GM18858 (cell line): Measurements from ENCODE around the gene CRYBA4.
A peak's percentile ranks its signal among the peaks of the same experiment; 100 is the strongest.

Source experiments
- ATAC-seq: cut with Tn5 transposase; IDR thresholded peaks from one replicate; pipeline ENCODE4 v1.9.1; 2021; ENCODE audit not compliant: unreplicated experiment

CRYBA4 gene

GRCh38 chr22:26658671-26659478, 37.1 kb downstream of the CRYBA4 start:
- ATAC-seq: no peak

DNA sequence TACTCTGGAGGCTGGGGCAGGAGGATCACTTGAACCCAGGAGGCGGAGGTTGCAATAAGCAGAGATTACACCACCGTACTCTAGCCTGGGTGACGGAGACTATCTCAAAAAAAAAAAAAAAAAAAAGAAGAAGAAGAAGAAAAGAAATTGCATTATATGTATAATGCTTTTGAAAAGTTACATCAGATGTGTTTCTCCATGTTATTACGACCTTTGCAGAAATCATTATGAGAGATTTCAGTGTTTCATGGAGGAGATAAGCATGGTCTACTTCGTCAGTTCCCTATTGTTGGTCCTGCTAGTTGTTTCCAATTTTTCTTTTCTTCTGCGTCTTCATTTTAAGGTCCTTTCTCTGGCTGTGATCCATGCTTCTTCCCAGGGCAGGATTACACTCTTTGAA, 38.6 kb downstream of the CRYBA4 start:
- ATAC-seq: no peak

GRCh38 chr22:26660961-26661578, 39.3 kb downstream of the CRYBA4 start:
- no peak for ATAC-seq

- no peak for ATAC-seq
Measured at GRCh38 chr22:26662160-26662559, 40.4 kb downstream of the CRYBA4 start.

GRCh38 chr22:26663374-26663923, 41.7 kb downstream of the CRYBA4 start:
- ATAC-seq: no peak

- ATAC-seq: no peak
Measured at GRCh38 chr22:26665813-26666231, 44.1 kb downstream of the CRYBA4 start.

DNA sequence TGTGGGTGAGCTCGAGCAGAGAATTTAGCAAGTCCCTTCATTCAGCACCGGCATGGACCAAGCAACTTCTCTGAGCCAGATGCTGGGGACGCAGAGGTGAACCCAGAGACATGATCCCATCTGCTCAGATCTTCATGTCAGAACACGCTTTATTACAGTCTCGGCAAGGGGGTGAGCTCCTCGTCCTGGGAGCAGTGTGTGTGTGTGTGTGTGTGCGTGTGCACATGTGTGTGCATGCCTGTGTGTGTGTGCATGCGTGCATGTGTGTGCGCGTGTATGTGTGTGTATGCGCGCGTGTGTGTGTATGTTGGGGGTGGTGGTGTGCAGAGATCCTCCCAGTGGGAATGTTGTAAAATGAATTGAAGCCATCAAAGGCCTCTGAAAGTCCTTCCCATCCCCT, 45.4 kb downstream of the CRYBA4 start:
- ATAC-seq: no peak

DNA sequence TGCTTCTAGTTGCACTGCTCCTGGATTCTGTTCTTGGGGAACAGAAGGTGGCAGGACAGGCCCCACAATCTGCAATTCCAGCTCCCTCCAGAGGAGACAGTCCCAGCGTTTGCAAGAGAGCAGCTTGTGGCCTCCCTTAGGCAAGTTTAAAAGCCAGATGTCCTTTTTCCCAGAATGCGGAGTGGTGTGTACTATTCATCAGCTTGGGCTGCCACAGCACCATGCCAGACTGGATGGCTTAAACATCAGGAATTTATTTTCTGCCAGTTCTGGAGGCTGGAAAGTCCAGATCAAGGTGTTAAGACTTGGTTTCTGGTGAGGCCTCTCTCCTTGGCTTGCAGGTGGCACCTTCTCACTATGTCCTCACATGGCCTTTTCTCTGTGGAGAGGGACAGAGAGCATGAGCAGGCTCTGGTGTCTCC, 47.3 kb downstream of the CRYBA4 start:
- no peak for ATAC-seq

- ATAC-seq: no peak
Measured at GRCh38 chr22:26670459-26670858, 48.7 kb downstream of the CRYBA4 start.

- ATAC-seq: no peak
Measured at GRCh38 chr22:26671317-26672059, 49.7 kb downstream of the CRYBA4 start.

GRCh38 chr22:26672060-26672471, 50.3 kb downstream of the CRYBA4 start:
- ATAC-seq: peak; percentile 7

DNA sequence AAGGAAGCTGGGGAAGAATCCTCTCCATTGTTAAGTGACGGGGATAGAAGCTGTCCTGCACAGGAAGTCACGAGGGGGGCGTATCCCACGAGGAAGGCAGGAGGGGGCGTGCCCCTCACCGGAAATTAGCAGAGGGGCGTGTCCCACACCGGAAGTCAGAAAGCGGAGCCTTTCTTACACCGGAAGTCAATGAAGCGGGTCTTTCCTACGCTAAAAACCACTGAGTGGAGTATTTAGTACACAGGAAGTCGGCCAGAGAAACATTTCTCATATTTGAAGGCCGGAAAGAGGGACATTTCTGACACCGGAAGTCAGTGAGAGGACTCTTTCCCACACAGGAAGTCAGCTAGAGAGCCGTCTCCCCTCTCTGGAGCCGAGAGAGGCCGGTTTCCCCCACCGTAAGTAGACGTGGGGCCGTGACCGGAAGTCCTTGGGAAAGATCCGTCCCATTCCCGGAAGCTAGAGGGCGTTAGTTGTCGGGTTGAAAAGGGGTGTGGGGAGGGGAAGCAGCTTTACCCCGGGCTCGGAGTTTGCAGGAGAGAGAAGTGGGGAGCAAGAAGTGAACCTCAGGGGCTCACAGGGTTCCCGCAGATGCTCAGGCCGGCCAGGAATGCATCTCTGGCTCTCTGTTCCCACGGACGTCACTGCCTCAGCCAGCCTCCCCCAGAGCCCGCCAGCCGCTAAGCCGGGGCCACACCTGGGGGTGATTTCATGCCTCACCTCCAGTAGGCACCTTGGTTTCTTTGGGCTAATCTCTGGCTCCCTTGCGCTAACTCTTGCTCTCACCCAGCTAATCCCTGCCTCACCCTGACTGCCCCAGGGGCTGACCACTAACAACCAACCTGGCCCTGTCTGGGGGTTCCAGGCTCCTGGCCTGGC, 51.1 kb downstream of the CRYBA4 start:
- ATAC-seq: peak; percentile 53

GRCh38 chr22:26673486-26673885, 51.7 kb downstream of the CRYBA4 start:
- ATAC-seq: no peak

DNA sequence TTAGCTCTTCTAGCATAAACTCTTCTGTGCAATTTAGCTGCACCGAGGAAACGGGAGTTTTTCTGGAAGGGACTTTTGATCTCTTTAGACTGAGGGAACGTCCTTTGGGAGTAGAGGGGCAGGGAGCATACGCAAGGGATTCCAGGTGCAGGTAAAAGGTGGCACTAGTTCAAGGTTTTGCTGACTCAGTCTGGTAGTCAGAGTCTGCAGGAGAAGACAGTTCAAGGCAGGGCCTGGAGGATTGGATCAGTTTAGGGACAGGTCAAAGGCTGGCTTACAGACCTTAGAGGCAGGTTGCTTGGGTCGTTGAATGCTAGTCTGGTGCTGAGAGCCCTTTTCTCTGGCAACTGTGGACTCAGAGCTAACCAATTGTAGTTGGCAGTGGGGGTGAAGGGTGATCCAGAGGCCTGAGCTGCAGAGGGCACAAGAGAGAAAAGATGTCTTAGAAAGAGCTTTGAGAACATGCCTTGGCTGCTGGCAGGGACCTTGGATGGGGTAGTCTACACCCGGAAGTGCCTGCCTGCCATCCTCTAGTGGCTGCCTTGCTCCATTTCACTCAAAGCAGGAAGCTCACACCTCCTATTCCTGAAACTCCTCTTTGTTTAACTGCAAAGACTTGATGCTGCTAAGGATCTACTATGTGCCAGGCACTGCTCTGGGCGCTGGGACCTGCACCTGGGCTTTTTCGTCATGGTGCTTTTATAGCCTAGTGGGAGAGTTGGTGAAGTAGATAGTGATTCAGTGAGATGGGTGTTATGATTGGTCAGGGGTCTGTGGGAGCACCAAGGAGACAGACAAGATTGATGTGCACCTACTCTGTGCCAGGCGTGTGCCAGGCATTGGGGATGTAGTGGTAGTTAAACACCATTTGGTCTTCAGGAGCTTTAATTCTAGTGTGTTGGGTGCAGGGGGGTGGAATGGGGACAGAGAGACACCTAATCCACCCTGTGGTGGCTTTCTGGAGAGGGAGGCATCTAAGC, 52.7 kb downstream of the CRYBA4 start:
- no peak for ATAC-seq

- ATAC-seq: no peak
Measured at GRCh38 chr22:26675687-26676268, 54.0 kb downstream of the CRYBA4 start.

DNA sequence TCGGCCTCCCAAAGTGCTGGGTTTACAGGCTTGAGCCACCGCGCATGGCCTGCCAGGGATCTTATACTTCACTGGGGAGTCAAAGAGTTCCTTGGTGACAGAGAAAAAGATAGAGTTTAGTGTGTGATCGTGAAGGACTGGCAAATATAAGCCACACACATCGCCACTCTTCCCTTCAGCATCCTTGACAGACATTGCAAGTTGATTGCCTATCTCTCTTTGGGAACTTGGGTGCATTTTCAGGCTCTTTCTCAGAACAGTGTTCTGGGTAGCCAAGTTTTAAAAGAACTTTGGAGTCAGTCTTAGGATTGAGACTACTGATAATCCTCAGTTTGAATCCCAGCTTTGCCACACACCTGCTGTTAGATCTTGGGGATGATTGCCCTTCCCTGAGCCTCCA, 55.5 kb downstream of the CRYBA4 start:
- no peak for ATAC-seq

DNA sequence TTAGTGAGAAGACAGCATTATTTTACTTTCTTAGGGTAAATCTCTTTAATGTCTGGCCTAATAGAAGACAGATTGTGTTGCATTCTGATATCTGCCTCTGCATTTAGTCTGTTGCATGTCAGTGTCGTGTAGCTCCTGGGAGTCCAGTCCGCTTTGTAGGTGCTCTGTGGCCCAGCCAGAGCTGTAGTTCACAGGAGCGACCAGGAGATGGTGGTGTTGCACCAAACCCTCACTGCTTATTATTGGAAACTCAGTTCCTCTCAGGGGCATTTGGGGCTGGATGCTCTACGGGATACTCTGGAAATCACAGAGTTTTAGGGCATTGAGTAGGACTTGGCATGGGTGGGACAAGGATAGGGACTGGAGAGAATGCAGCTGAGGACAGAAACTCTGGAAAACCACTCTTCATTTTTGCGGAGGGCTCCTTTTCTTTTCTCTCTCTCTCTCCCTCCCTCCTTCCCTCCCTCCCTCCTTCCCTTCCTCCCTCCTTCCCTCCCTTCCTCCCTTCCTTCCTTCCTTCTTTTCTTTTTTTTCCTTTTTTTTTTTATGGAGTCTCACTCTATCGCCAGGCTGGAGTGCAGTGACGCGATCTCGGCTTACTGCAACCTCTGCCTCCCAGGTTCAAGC, 57.4 kb downstream of the CRYBA4 start:
- no peak for ATAC-seq
